K562 (cell line): ENCODE measurements around the gene PLD3. TPM values are rescaled to one million over a fixed set of nuclear protein-coding genes. Genes with fewer than 3 reads are reported as not detected.

ENCODE experiments used
- BDP1 ChIP-seq: IDR thresholded peaks from 3 replicates; pipeline ENCODE4 v1.6.1; 2011; ENCODE audit not compliant: insufficient read length, insufficient read depth
- BMI1 ChIP-seq: fragments of 150-350 bp; IDR thresholded peaks from 2 replicates; pipeline ENCODE4 v1.6.1; 2014; ENCODE audit warnings: low read length
- CBX1 ChIP-seq: sonication (generic); IDR thresholded peaks from 2 replicates; pipeline ENCODE4 v1.6.1; 2016; ENCODE audit warnings: antibody characterized with exemption, low read depth, mild to moderate bottlenecking
- EHMT2 ChIP-seq: fragments of 450-650 bp; IDR thresholded peaks from 2 replicates; pipeline ENCODE4 v1.6.1; 2018; ENCODE audit warnings: antibody characterized with exemption
- HDGF ChIP-seq: fragments of 450-650 bp; IDR thresholded peaks from 2 replicates; pipeline ENCODE4 v1.6.1; 2016
- HNRNPK ChIP-seq: fragments of 200-400 bp; formaldehyde crosslinking; IDR thresholded peaks from one replicate; pipeline ENCODE4 v1.6.1; 2018; ENCODE audit warnings: mild to moderate bottlenecking, low read depth, low read length; ENCODE audit not compliant: poor library complexity, severe bottlenecking
- NEUROD1 ChIP-seq: fragments of 150-350 bp; IDR thresholded peaks from 2 replicates; pipeline ENCODE4 v1.6.1; 2014; ENCODE audit warnings: borderline replicate concordance, low read length, low read depth; ENCODE audit not compliant: partially characterized antibody
- NFE2 ChIP-seq: IDR thresholded peaks from 2 replicates; pipeline ENCODE4 v1.6.1; 2014; ENCODE audit warnings: antibody characterized with exemption, low read depth
- POU5F1 ChIP-seq: fragments of 150-350 bp; IDR thresholded peaks from 2 replicates; pipeline ENCODE4 v1.6.1; 2014; ENCODE audit warnings: borderline replicate concordance, low read length, low read depth, mild to moderate bottlenecking; ENCODE audit not compliant: partially characterized antibody
- PPARD ChIP-seq: fragments of 250-450 bp; sonication (Bioruptor Pico); IDR thresholded peaks from 2 replicates; pipeline ENCODE4 v1.8.0; 2022; ENCODE audit warnings: inconsistent platforms, mild to moderate bottlenecking, moderate library complexity
- PRPF4 ChIP-seq: fragments of 200-400 bp; formaldehyde crosslinking; IDR thresholded peaks from one replicate; pipeline ENCODE4 v1.6.1; 2017; ENCODE audit warnings: low read length, low read depth, mild to moderate bottlenecking; ENCODE audit not compliant: insufficient read depth, poor library complexity, severe bottlenecking
- PTBP1 ChIP-seq: fragments of 200-400 bp; formaldehyde crosslinking; IDR thresholded peaks from 2 replicates; pipeline ENCODE4 v1.6.1; 2017; ENCODE audit warnings: low read depth, low read length
- SMARCA5 ChIP-seq: fragments of 450-650 bp; IDR thresholded peaks from 2 replicates; pipeline ENCODE4 v1.6.1; 2016
- SNRNP70 ChIP-seq: fragments of 200-400 bp; formaldehyde crosslinking; optimal IDR thresholded peaks from 2 replicates; pipeline ENCODE3; 2017; ENCODE audit warnings: low read depth, low read length
- STAG1 ChIP-seq: sonication (generic); formaldehyde crosslinking; IDR thresholded peaks from 2 replicates; pipeline ENCODE4 v1.5.0; 2020; ENCODE audit warnings: missing genetic modification reagents, borderline replicate concordance
- XRCC5 ChIP-seq: fragments of 200-400 bp; formaldehyde crosslinking; IDR thresholded peaks from 2 replicates; pipeline ENCODE4 v1.6.1; 2017; ENCODE audit warnings: low read depth, mild to moderate bottlenecking, low read length
- ZNF133 ChIP-seq: fragments of 250-450 bp; sonication (Bioruptor Pico); IDR thresholded peaks from 2 replicates; pipeline ENCODE4 v1.4.0; 2020; ENCODE audit warnings: mild to moderate bottlenecking
- ZNF134 ChIP-seq: fragments of 250-450 bp; sonication (Bioruptor Pico); conservative IDR thresholded peaks from 2 replicates; pipeline ENCODE4 v1.4.0; 2020
- ZNF143 ChIP-seq: sonication (generic); formaldehyde crosslinking; IDR thresholded peaks from 2 replicates; pipeline ENCODE4 v1.9.0; 2022; ENCODE audit warnings: mild to moderate bottlenecking, missing genetic modification reagents
- ZNF253 ChIP-seq: fragments of 250-450 bp; sonication (Bioruptor Pico); conservative IDR thresholded peaks from 2 replicates; pipeline ENCODE4 v1.6.1; 2021; ENCODE audit warnings: mild to moderate bottlenecking
- ZNF57 ChIP-seq: fragments of 450-650 bp; formaldehyde crosslinking; IDR thresholded peaks from 2 replicates; pipeline ENCODE4 v1.4.0; 2020; ENCODE audit warnings: mild to moderate bottlenecking, moderate library complexity
- ZNF696 ChIP-seq: fragments of 250-450 bp; sonication (Bioruptor Pico); conservative IDR thresholded peaks from 2 replicates; pipeline ENCODE4 v1.4.0; 2020; ENCODE audit warnings: mild to moderate bottlenecking, moderate library complexity
- ZNF75A ChIP-seq: fragments of 450-650 bp; formaldehyde crosslinking; IDR thresholded peaks from 2 replicates; pipeline ENCODE4 v1.4.0; 2020; ENCODE audit warnings: mild to moderate bottlenecking
- polyA plus RNA-seq, 8 experiments: library from polyadenylated mRNA; depleted of rRNA in 4 of 8; stranded (reverse) in 5 of 8; unstranded in 3 of 8; fragments of >200 nt; fragmentation: Nextera tagmentation in 2 of 8; fragmentation: Illumina TruSeq in 1 of 8; extraction: Ambion mirVana in 2 of 8; extraction: Trizol in 1 of 8; gene quantifications; 2 replicates each; pipeline versions ENCODE4 v1.2.1 to v1.2.3, GENCODE V29; 2011 to 2014; ENCODE audit warnings: inconsistent platforms in 1 of 8, missing spikeins in 1 of 8
- total RNA-seq, 7 experiments: library from RNA; depleted of rRNA in 6 of 7; stranded (reverse); fragments of >200 nt in 6 of 7; fragmentation: Illumina TruSeq in 2 of 7; extraction: Trizol in 2 of 7; gene quantifications; 2 replicates each; pipeline versions ENCODE4 v1.2.1 to v1.2.3, GENCODE V29; 2011 to 2021; ENCODE audit warnings: low replicate concordance in 1 of 7
- TF ChIP-seq, protein P1 (sequence below): fragments of 450-650 bp; IDR thresholded peaks from 2 replicates; pipeline ENCODE4 v1.7.0; 2016; ENCODE audit warnings: borderline replicate concordance
- TF ChIP-seq, protein P2 (sequence below): fragments of 450-650 bp; IDR thresholded peaks from 2 replicates; pipeline ENCODE4 v1.6.1; 2017; ENCODE audit warnings: antibody characterized with exemption, mild to moderate bottlenecking

The PLD3 gene
- total and polyA plus RNA-seq, 9 of the 15 experiments (the other 6 are each of a cell fraction or from before 2014, with no cell fraction given) = 2.3 to 128 (median 72.7) TPM

DNA sequence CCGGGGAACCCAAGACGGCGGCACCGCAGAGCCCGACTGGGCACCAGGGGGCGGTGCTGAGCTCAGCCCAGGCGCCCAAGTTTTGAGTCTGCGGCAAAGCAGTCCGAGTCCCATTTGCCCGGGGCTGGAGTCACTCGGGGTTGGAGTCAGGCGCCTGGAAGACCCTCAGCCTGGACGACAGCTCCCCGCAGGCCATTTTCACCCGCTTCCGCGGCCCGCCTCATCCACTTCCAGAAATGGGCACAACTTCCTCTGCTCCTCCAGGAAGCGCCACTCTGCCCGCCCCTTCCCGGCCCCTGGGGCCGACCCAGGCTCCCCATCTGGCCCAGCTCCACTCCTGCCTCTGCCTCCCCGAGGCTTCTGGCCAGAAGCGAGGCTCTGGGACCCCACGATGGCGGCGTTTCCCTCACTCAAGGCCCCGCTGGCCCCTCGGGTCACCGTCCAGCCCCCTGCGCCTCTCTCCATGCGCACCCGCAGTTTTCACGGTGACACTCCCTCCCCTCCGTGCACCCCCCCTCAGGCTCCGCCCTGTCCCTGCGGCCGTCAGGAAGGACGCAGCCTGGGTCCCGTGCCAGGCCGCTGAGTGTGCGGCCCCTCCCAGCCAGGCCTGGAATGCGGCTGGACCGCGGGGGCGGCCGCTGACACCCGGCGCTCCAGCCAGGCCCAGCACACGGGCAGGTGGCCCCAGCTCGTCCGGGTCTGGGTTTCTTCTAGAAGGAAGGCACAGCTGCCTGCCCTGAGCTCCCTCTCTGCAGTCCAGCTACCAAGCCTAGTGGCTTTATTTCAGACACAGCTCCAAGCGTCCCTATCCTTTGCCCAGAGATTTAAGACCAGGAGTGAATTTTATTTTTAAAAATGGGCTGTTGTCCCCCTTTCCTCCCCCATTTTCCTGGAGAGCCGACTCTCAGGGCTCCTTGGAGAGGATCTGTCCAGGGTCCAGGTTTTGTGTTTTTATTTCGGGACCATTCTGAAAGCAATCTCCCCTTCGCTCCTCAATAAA is 72.6 kb downstream of the PLD3 start (continued):
- TF ChIP-seq, protein P1, sequence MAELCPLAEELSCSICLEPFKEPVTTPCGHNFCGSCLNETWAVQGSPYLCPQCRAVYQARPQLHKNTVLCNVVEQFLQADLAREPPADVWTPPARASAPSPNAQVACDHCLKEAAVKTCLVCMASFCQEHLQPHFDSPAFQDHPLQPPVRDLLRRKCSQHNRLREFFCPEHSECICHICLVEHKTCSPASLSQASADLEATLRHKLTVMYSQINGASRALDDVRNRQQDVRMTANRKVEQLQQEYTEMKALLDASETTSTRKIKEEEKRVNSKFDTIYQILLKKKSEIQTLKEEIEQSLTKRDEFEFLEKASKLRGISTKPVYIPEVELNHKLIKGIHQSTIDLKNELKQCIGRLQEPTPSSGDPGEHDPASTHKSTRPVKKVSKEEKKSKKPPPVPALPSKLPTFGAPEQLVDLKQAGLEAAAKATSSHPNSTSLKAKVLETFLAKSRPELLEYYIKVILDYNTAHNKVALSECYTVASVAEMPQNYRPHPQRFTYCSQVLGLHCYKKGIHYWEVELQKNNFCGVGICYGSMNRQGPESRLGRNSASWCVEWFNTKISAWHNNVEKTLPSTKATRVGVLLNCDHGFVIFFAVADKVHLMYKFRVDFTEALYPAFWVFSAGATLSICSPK = no peak
- TF ChIP-seq EHMT2 = no peak
- TF ChIP-seq SNRNP70 = no peak
- no peak for TF ChIP-seq HNRNPK
- no peak for TF ChIP-seq ZNF75A (CRISPR knock-in tag)
- TF ChIP-seq NFE2 = 0 out of 2 replicates have a peak, but pooled peaks have one; percentile 2
- peak; percentile 80 for TF ChIP-seq XRCC5
- peak; percentile 74; the same call in 1 of the 2 replicates for TF ChIP-seq CBX1
- no peak for TF ChIP-seq POU5F1
- TF ChIP-seq ZNF133 = no peak
- no peak for TF ChIP-seq SMARCA5
- no peak for TF ChIP-seq ZNF696 (CRISPR knock-in tag)
- TF ChIP-seq, protein P2, sequence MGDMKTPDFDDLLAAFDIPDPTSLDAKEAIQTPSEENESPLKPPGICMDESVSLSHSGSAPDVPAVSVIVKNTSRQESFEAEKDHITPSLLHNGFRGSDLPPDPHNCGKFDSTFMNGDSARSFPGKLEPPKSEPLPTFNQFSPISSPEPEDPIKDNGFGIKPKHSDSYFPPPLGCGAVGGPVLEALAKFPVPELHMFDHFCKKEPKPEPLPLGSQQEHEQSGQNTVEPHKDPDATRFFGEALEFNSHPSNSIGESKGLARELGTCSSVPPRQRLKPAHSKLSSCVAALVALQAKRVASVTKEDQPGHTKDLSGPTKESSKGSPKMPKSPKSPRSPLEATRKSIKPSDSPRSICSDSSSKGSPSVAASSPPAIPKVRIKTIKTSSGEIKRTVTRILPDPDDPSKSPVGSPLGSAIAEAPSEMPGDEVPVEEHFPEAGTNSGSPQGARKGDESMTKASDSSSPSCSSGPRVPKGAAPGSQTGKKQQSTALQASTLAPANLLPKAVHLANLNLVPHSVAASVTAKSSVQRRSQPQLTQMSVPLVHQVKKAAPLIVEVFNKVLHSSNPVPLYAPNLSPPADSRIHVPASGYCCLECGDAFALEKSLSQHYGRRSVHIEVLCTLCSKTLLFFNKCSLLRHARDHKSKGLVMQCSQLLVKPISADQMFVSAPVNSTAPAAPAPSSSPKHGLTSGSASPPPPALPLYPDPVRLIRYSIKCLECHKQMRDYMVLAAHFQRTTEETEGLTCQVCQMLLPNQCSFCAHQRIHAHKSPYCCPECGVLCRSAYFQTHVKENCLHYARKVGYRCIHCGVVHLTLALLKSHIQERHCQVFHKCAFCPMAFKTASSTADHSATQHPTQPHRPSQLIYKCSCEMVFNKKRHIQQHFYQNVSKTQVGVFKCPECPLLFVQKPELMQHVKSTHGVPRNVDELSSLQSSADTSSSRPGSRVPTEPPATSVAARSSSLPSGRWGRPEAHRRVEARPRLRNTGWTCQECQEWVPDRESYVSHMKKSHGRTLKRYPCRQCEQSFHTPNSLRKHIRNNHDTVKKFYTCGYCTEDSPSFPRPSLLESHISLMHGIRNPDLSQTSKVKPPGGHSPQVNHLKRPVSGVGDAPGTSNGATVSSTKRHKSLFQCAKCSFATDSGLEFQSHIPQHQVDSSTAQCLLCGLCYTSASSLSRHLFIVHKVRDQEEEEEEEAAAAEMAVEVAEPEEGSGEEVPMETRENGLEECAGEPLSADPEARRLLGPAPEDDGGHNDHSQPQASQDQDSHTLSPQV = peak; percentile 56; the same call in 1 of the 2 replicates
- TF ChIP-seq PPARD (CRISPR knock-in tag) = no peak
- TF ChIP-seq ZNF143 (CRISPR knock-in tag) = no peak
- no peak for TF ChIP-seq ZNF57 (CRISPR knock-in tag)
- no peak for TF ChIP-seq ZNF134 (CRISPR knock-in tag)
- no peak for TF ChIP-seq PRPF4
- no peak for TF ChIP-seq BMI1
- TF ChIP-seq STAG1 = no peak; the same call in 1 of the 2 replicates
- TF ChIP-seq PTBP1 = no peak
- no peak for TF ChIP-seq ZNF253 (CRISPR knock-in tag)
- peak; percentile 53 for TF ChIP-seq NEUROD1
- TF ChIP-seq BDP1 = no peak
- no peak for TF ChIP-seq HDGF
